SK-N-SH (cell line): ENCODE data around the gene PPP1R14C. TPM values are rescaled to one million over a fixed set of nuclear protein-coding genes. Genes with fewer than 3 reads are reported as not detected.

ENCODE experiments used
- CTCF ChIA-PET: fragments of 300-600, 350-600 bp; formaldehyde crosslinking; extraction: SDS; loops from one replicate; lab custom pipeline; 2021; lab: Yijun Ruan, JAX
- POLR2A ChIA-PET: fragments of 350-600 bp; sonication (Branson Sonifier 250); formaldehyde crosslinking; extraction: SDS; loops from one replicate; lab custom pipeline; 2020; ENCODE audit warnings: antibody characterized with exemption, inconsistent platforms; lab: Yijun Ruan, JAX
- DNase-seq: peaks from one replicate; pipeline ENCODE4 v3.0.0; 2012
- H2AFZ ChIP-seq: fragments of 200-600 bp; sonication (generic); 2 replicates; pipeline ENCODE4 v1.8.1; 2016; ENCODE audit warnings: antibody characterized with exemption, mild to moderate bottlenecking, low read depth
- H3F3A ChIP-seq: fragments of 200-600 bp; sonication (generic); replicated peaks from 2 replicates; pipeline ENCODE3; 2016; ENCODE audit warnings: antibody characterized with exemption, mild to moderate bottlenecking; ENCODE audit not compliant: insufficient read depth
- H3K27ac ChIP-seq, 2 experiments: fragments of 200-500 bp in 1 of 2; fragments of 200-600 bp in 1 of 2; sonication (Bioruptor generic) in 1 of 2; sonication (generic), shearing (Covaris generic) in 1 of 2; 2 replicates each; pipeline versions ENCODE4 v1.5.1 to v1.6.1; 2014 to 2016; ENCODE audit warnings: low read depth in 2 of 2, inconsistent platforms in 1 of 2, low read length in 1 of 2, mild to moderate bottlenecking in 1 of 2, mixed read lengths in 1 of 2
- H3K27me3 ChIP-seq: fragments of 200-600 bp; sonication (generic), shearing (Covaris generic); 2 replicates; pipeline ENCODE4 v1.6.1; 2016; ENCODE audit warnings: mixed run types; ENCODE audit not compliant: insufficient read depth
- H3K36me3 ChIP-seq, 2 experiments: fragments of 200-500 bp in 1 of 2; fragments of 200-600 bp in 1 of 2; sonication (Bioruptor generic) in 1 of 2; sonication (generic) in 1 of 2; replicated peaks in 1 of 2; 2 replicates each; pipeline versions ENCODE3 to v1.5.1; 2014 to 2016; ENCODE audit warnings: low read length in 1 of 2, mild to moderate bottlenecking in 1 of 2; ENCODE audit not compliant: insufficient read depth in 2 of 2, control insufficient read depth in 1 of 2
- H3K4me1 ChIP-seq, 2 experiments: fragments of 200-500 bp in 1 of 2; fragments of 200-600 bp in 1 of 2; sonication (Bioruptor generic) in 1 of 2; sonication (generic), shearing (Covaris generic) in 1 of 2; 2 replicates each; pipeline versions ENCODE4 v1.5.1 to v1.6.1; 2014 to 2016; ENCODE audit warnings: low read depth in 1 of 2, low read length in 1 of 2, mixed run types in 1 of 2; ENCODE audit not compliant: insufficient read depth in 2 of 2, control insufficient read depth in 1 of 2
- H3K4me2 ChIP-seq: fragments of 200-600 bp; sonication (generic), shearing (Covaris generic); 2 replicates; pipeline ENCODE4 v1.6.1; 2017; ENCODE audit warnings: mixed run types
- H3K4me3 ChIP-seq, 2 experiments: fragments of 200-500 bp in 1 of 2; fragments of 200-600 bp in 1 of 2; sonication (Bioruptor generic) in 1 of 2; sonication (generic), shearing (Covaris generic) in 1 of 2; 2 replicates each; pipeline versions ENCODE4 v1.5.1 to v1.8.1; 2014 to 2016; ENCODE audit warnings: low read depth in 2 of 2, inconsistent platforms in 1 of 2, low read length in 1 of 2, mild to moderate bottlenecking in 1 of 2, mixed read lengths in 1 of 2, moderate library complexity in 1 of 2
- H3K79me2 ChIP-seq: fragments of 200-600 bp; sonication (generic); 2 replicates; pipeline ENCODE4 v1.8.1; 2017; ENCODE audit warnings: mild to moderate bottlenecking; ENCODE audit not compliant: insufficient read depth
- H3K9ac ChIP-seq: fragments of 200-600 bp; sonication (generic); 2 replicates; pipeline ENCODE4 v1.6.1; 2017; ENCODE audit warnings: mixed run types
- H3K9me2 ChIP-seq: fragments of 200-600 bp; sonication (generic); 2 replicates; pipeline ENCODE4 v1.6.1; 2017; ENCODE audit warnings: mixed run types
- H3K9me3 ChIP-seq: fragments of 200-600 bp; sonication (generic); 2 replicates; pipeline ENCODE4 v1.6.1; 2017; ENCODE audit warnings: mixed run types, mild to moderate bottlenecking, moderate library complexity
- H4K20me1 ChIP-seq: fragments of 200-600 bp; sonication (generic); 2 replicates; pipeline ENCODE4 v1.6.1; 2017; ENCODE audit warnings: mild to moderate bottlenecking, mixed run types; ENCODE audit not compliant: insufficient read depth
- CHD2 ChIP-seq: fragments of 150-350 bp; IDR thresholded peaks from 2 replicates; pipeline ENCODE4 v1.6.1; 2018; ENCODE audit warnings: low read length; ENCODE audit not compliant: partially characterized antibody
- ELF1 ChIP-seq: IDR thresholded peaks from 2 replicates; pipeline ENCODE4 v1.4.0; 2012
- EP300 ChIP-seq, 2 experiments: IDR thresholded peaks; 2 replicates each; pipeline versions ENCODE4 v1.4.0 to v1.6.1; 2012; ENCODE audit warnings: borderline replicate concordance in 1 of 2, low read depth in 1 of 2, low read length in 1 of 2
- EZH2phosphoT487 ChIP-seq: fragments of 200-600 bp; sonication (generic); IDR thresholded peaks from 2 replicates; pipeline ENCODE4 v1.6.1; 2017; ENCODE audit warnings: low read depth, mixed run types, mild to moderate bottlenecking, antibody characterized with exemption, moderate library complexity, borderline replicate concordance
- FOSL2 ChIP-seq: IDR thresholded peaks from 2 replicates; pipeline ENCODE4 v1.4.0; 2012; ENCODE audit warnings: low read depth, mild to moderate bottlenecking, moderate library complexity, borderline replicate concordance
- FOXJ3 ChIP-seq: sonication (generic); formaldehyde crosslinking; IDR thresholded peaks from 2 replicates; pipeline ENCODE4 v1.5.1; 2020; ENCODE audit warnings: mild to moderate bottlenecking, missing genetic modification reagents
- FOXM1 ChIP-seq: IDR thresholded peaks from 2 replicates; pipeline ENCODE4 v1.4.0; 2012; ENCODE audit warnings: low read depth, mild to moderate bottlenecking
- GATA2 ChIP-seq: sonication (generic); formaldehyde crosslinking; IDR thresholded peaks from 2 replicates; pipeline ENCODE4 v1.5.0; 2020; ENCODE audit warnings: mild to moderate bottlenecking, missing genetic modification reagents
- JUND ChIP-seq: IDR thresholded peaks from 2 replicates; pipeline ENCODE4 v1.4.0; 2012
- MEF2A ChIP-seq: IDR thresholded peaks from 2 replicates; pipeline ENCODE4 v1.4.0; 2012; ENCODE audit warnings: low read depth, borderline replicate concordance
- NFIC ChIP-seq: IDR thresholded peaks from 2 replicates; pipeline ENCODE4 v1.4.0; 2012; ENCODE audit warnings: borderline replicate concordance
- NRF1 ChIP-seq: IDR thresholded peaks from 2 replicates; pipeline ENCODE4 v1.6.1; 2012; ENCODE audit warnings: low read depth, mild to moderate bottlenecking, low read length
- PBX3 ChIP-seq: IDR thresholded peaks from 2 replicates; pipeline ENCODE4; 2012
- RAD21 ChIP-seq: IDR thresholded peaks from 2 replicates; pipeline ENCODE4 v1.6.1; 2012; ENCODE audit warnings: mild to moderate bottlenecking, low read length
- RFX5 ChIP-seq: IDR thresholded peaks from 2 replicates; pipeline ENCODE4 v1.6.1; 2012; ENCODE audit warnings: mild to moderate bottlenecking, improper control_type of control experiment, low read length
- RXRA ChIP-seq: IDR thresholded peaks from 2 replicates; pipeline ENCODE4 v1.4.0; 2012; ENCODE audit warnings: low read depth, mild to moderate bottlenecking, borderline replicate concordance
- SIN3A ChIP-seq: IDR thresholded peaks from 2 replicates; pipeline ENCODE4 v1.6.1; 2012; ENCODE audit warnings: low read depth, mild to moderate bottlenecking, low read length, moderate library complexity, borderline replicate concordance
- SMC3 ChIP-seq: IDR thresholded peaks from 2 replicates; pipeline ENCODE4 v1.6.1; 2012; ENCODE audit warnings: low read depth, low read length, improper control_type of control experiment
- TCF12 ChIP-seq: IDR thresholded peaks from 2 replicates; pipeline ENCODE4 v1.4.0; 2012
- TEAD4 ChIP-seq: IDR thresholded peaks from 2 replicates; pipeline ENCODE4 v1.4.0; 2012; ENCODE audit warnings: mild to moderate bottlenecking, borderline replicate concordance; ENCODE audit not compliant: insufficient read depth
- USF1 ChIP-seq: IDR thresholded peaks from 2 replicates; pipeline ENCODE4 v1.4.0; 2012; ENCODE audit warnings: low read depth, borderline replicate concordance
- WGBS: methylation state at CpG from one replicate; pipeline ENCODE4 v1.1.6; 2017; ENCODE audit warnings: low lambda C conversion rate; 5-methylcytosine and 5-hydroxymethylcytosine counted together
- polyA plus RNA-seq, 3 experiments: library from polyadenylated mRNA; depleted of rRNA; stranded (reverse); fragments of >200 nt; gene quantifications; 2 replicates each; pipeline ENCODE4 v1.2.3, GENCODE V29; 2012
- TF ChIP-seq, protein P1 (sequence below): fragments of 150-350 bp; IDR thresholded peaks from 2 replicates; pipeline ENCODE4 v1.6.1; 2017; ENCODE audit warnings: antibody characterized with exemption, low read length, low read depth, borderline replicate concordance

The PPP1R14C gene
- polyA plus RNA-seq, 1 of the 3 experiments (the other 2 are of a cell fraction) = not detected

DNA sequence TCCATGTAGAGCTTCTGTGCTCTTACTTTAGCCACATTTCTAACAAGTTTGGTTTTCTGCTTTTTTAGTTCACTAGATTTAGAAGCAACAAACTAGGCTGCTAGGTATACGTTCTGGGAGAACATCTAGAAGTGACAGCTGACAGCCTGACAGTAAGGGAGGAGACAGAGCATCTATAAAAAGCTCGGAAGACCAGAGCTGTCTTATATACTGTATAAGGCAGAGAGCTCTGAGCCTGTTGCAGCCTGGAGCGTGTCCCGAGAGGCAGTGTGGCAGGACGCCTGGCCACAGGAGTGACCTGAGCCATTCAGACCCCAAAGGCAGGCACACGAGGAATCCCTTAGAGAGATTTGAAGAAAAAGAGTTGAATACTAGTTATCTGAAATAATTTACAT, 24.6 kb downstream of the PPP1R14C start:
- no peak overlapping the region for H2AFZ ChIP-seq
- POLR2A ChIA-PET = no interaction called here

DNA sequence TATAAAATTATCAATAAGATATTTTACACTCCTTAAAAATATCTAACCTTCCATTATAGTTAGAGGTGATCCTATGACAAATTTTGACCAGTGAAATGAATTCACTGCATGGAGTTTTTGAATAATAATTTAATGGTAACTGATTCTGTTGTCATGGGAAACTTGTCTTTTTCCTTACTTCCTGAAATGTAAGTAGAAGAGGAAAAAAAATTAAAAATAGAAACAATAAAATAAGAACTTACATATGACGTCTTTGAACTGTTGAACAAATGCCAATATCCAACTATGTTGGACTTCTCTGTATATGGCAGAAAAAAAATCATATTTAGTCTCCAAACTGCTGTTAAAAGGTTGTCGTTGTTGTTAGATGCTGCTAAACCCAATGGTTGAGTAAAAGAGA, 26.3 kb downstream of the PPP1R14C start:
- DNase-seq = no peak
- POLR2A ChIA-PET = no interaction called here

More for the DNA sequence above, 24.6 kb downstream of the PPP1R14C start:
- H3K4me1 ChIP-seq = no peaks in the 10 kb centered on the region
- no peak overlapping the region for H3K4me3 ChIP-seq
- TF ChIP-seq ELF1 = no peak
- no peak for TF ChIP-seq EP300 (IDR thresholded peaks at IDR 0.05; ENCODE audit: borderline replicate concordance in 1 of 2, low read depth in 1 of 2, low read length in 1 of 2)
- TF ChIP-seq RFX5 = no peak
- TF ChIP-seq USF1 = no peak
- TF ChIP-seq SIN3A = no peak
- TF ChIP-seq FOSL2 = no peak
- TF ChIP-seq NRF1 = no peak
- TF ChIP-seq JUND = no peak
- TF ChIP-seq RXRA = no peak
- TF ChIP-seq PBX3 = no peak
- TF ChIP-seq TCF12 = no peak
- no peak for TF ChIP-seq GATA2
- TF ChIP-seq FOXM1 = no peak
- TF ChIP-seq NFIC = no peak
- TF ChIP-seq RAD21 = no peak
- TF ChIP-seq TEAD4 = no peak
- TF ChIP-seq, protein P1, sequence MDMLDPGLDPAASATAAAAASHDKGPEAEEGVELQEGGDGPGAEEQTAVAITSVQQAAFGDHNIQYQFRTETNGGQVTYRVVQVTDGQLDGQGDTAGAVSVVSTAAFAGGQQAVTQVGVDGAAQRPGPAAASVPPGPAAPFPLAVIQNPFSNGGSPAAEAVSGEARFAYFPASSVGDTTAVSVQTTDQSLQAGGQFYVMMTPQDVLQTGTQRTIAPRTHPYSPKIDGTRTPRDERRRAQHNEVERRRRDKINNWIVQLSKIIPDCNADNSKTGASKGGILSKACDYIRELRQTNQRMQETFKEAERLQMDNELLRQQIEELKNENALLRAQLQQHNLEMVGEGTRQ = no peak
- TF ChIP-seq CHD2 = no peak
- no peak for TF ChIP-seq EZH2phosphoT487
- TF ChIP-seq, all 33 proteins: peak for 0
- Histone ChIP-seq H4K20me1 (no peaks in the 10 kb centered on the region), H3K9me3 (no peaks in the 10 kb centered on the region), H3F3A (no peaks in the 10 kb centered on the region), H3K36me3 (no peaks in the 10 kb centered on the region), H3K27me3 (peaks cover 4% of the 10 kb centered on the region; the same call in 1 of the 2 replicates), H3K9ac (no peak overlapping the region), H3K4me2 (no peak overlapping the region), H3K27ac (no peak overlapping the region), H3K79me2 (no peaks in the 10 kb centered on the region), H3K9me2 (no peaks in the 10 kb centered on the region)
- no peak for DNase-seq
- 5% methylated on average over 6 of the region's 6 CpGs for WGBS
- CTCF ChIA-PET = interaction anchor here (1.2 kb wide), 1 partner anchor 47 kb away, joined by 3 read pairs; no protein-coding TSS in a partner anchor

More for the DNA sequence above, 26.3 kb downstream of the PPP1R14C start:
- H3K9me2 ChIP-seq = no peaks in the 10 kb centered on the region
- peaks cover 11% of the 10 kb centered on the region; the same call in 1 of the 2 replicates for H3K27me3 ChIP-seq
- no peak overlapping the region for H3K9ac ChIP-seq
- H3K79me2 ChIP-seq = no peaks in the 10 kb centered on the region
- WGBS = 13% methylated on average over 2 of the region's 2 CpGs
- H3K9me3 ChIP-seq = no peaks in the 10 kb centered on the region
- H4K20me1 ChIP-seq = no peaks in the 10 kb centered on the region
- no peaks in the 10 kb centered on the region for H3K36me3 ChIP-seq
- H3K27ac ChIP-seq = no peak overlapping the region
- CTCF ChIA-PET = interaction anchor here (0.6 kb wide), 1 partner anchor 1789 kb away, joined by 3 read pairs; no protein-coding TSS in a partner anchor
- TF ChIP-seq MEF2A (no peak), TCF12 (no peak), FOXJ3 (CRISPR knock-in tag) (no peak), GATA2 (no peak), CHD2 (no peak), SMC3 (no peak)
- H2AFZ ChIP-seq = no peak overlapping the region
- H3K4me1 ChIP-seq = no peaks in the 10 kb centered on the region
- H3K4me3 ChIP-seq = no peak overlapping the region
- no peak overlapping the region for H3K4me2 ChIP-seq
- H3F3A ChIP-seq = no peaks in the 10 kb centered on the region
